HEK293 (cell line): ENCODE data around the gene FBL.

Experiments used
- CTCF ChIP-seq: fragments of 450-650 bp; formaldehyde crosslinking; IDR thresholded peaks from 2 replicates; pipeline ENCODE4 v1.5.1; 2016; ENCODE audit warnings: missing biosample characterization, missing genetic modification characterization
- KLF1 ChIP-seq: fragments of 450-650 bp; formaldehyde crosslinking; IDR thresholded peaks from 2 replicates; pipeline ENCODE4 v1.5.1; 2016; ENCODE audit warnings: missing biosample characterization, missing genetic modification characterization
- KLF10 ChIP-seq: fragments of 450-650 bp; IDR thresholded peaks from 2 replicates; pipeline ENCODE4 v1.5.1; 2018; ENCODE audit warnings: missing biosample characterization, mild to moderate bottlenecking, missing genetic modification characterization
- SP2 ChIP-seq: fragments of 450-650 bp; formaldehyde crosslinking; IDR thresholded peaks from 2 replicates; pipeline ENCODE4 v1.5.1; 2016; ENCODE audit warnings: missing biosample characterization, missing genetic modification characterization
- ZBTB10 ChIP-seq: fragments of 450-650 bp; formaldehyde crosslinking; IDR thresholded peaks from 2 replicates; pipeline ENCODE4 v1.5.1; 2016; ENCODE audit warnings: missing biosample characterization, missing genetic modification characterization
- ZBTB8A ChIP-seq: fragments of 450-650 bp; formaldehyde crosslinking; IDR thresholded peaks from 2 replicates; pipeline ENCODE4 v1.5.1; 2016; ENCODE audit warnings: missing biosample characterization, missing genetic modification characterization
- ZFP3 ChIP-seq: fragments of 450-650 bp; formaldehyde crosslinking; IDR thresholded peaks from 2 replicates; pipeline ENCODE4 v1.5.1; 2016; ENCODE audit warnings: low read depth, missing biosample characterization, missing genetic modification characterization
- ZNF626 ChIP-seq: fragments of 450-650 bp; sonication (Bioruptor Pico); formaldehyde crosslinking; IDR thresholded peaks from 2 replicates; pipeline ENCODE4 v1.5.1; 2018; ENCODE audit warnings: missing biosample characterization, missing genetic modification characterization, inconsistent platforms
- TF ChIP-seq, protein P1 (sequence below): fragments of 450-650 bp; formaldehyde crosslinking; IDR thresholded peaks from 2 replicates; pipeline ENCODE4 v1.5.1; 2016; ENCODE audit warnings: missing biosample characterization, missing genetic modification characterization

DNA sequence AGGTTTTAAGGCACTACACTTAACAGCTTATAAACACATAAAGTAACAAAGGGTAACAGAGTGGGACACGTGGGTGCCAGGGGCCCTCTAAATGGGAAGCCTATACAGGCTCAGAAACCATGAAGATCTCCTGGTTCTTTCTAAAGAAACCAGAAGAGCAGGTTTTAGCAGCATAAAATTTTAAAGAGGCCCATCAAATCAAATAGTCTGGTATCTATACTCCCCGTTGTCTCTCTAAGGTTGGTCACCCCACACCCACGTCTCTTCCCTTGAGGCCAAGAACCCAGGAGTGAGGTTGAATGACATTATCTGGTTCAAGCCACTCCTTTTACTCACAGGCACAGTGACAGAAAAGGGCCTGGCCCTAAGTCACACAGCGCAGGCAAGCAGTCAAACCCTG lies 7.6 kb downstream of the FBL start:
- TF ChIP-seq CTCF (no peak), ZBTB10 (tag by site-specific recombination) (no peak), ZBTB8A (tag by site-specific recombination) (no peak), ZNF626 (tag by site-specific recombination) (no peak), ZFP3 (tag by site-specific recombination) (no peak), KLF10 (tag by site-specific recombination) (no peak), KLF1 (no peak), SP2 (tag by site-specific recombination) (no peak)
- TF ChIP-seq, protein P1, sequence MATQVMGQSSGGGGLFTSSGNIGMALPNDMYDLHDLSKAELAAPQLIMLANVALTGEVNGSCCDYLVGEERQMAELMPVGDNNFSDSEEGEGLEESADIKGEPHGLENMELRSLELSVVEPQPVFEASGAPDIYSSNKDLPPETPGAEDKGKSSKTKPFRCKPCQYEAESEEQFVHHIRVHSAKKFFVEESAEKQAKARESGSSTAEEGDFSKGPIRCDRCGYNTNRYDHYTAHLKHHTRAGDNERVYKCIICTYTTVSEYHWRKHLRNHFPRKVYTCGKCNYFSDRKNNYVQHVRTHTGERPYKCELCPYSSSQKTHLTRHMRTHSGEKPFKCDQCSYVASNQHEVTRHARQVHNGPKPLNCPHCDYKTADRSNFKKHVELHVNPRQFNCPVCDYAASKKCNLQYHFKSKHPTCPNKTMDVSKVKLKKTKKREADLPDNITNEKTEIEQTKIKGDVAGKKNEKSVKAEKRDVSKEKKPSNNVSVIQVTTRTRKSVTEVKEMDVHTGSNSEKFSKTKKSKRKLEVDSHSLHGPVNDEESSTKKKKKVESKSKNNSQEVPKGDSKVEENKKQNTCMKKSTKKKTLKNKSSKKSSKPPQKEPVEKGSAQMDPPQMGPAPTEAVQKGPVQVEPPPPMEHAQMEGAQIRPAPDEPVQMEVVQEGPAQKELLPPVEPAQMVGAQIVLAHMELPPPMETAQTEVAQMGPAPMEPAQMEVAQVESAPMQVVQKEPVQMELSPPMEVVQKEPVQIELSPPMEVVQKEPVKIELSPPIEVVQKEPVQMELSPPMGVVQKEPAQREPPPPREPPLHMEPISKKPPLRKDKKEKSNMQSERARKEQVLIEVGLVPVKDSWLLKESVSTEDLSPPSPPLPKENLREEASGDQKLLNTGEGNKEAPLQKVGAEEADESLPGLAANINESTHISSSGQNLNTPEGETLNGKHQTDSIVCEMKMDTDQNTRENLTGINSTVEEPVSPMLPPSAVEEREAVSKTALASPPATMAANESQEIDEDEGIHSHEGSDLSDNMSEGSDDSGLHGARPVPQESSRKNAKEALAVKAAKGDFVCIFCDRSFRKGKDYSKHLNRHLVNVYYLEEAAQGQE (tag by site-specific recombination): no peak
